ENCODE results near the gene EPS8L2. TPM values are rescaled to one million over a fixed set of nuclear protein-coding genes. Genes with fewer than 3 reads are reported as not detected.

The EPS8L2 gene
- total and polyA plus RNA-seq, 10 of the 15 experiments (the other 5 are each of a cell fraction or from before 2014, with no cell fraction given): 0.76 to 20.0 (median 9.7) TPM

DNA sequence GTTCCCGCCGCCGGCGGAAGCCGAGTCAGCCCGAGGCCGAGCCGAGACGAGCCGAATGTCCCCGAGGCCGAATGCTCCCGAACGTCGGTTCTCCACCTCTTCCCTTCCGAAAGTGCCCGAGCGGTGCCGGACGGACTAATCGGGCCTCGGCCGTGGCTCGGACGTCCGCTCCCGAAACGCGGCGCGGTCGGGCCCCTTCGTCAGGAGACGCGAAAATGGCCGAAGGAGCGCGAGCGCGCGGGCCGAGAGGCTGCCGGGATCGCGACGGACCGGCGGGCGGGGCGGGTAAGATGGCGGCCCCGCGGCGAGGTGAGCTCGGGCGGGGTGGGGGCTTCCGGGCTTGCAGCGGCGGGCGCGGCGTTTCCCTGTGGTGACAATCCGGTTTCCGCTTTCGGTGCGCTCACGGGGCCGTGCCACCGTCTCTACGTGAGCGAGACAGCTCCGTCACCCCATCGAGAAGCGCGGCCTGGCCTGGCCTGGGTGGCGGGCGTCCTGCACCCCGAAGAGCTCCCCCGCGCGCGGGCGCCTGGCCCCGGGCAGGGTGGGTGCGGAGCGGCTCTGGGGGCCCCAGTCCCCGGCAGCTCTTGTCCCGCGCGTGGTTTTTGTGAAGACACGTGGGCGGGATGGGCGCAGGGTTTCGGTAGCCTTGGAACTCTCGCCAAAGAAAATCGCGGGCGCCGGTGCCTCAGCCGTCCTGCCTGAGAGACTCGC lies 10.3 kb upstream of the EPS8L2 start, which contains the start of gene TMEM80 (continued):
- TF ChIP-seq TCF3 (IDR thresholded peaks at IDR 0.05; ENCODE audit: borderline replicate concordance, insufficient read depth, low read depth, low read length) (no peak), RB1 (IDR thresholded peaks at IDR 0.05; ENCODE audit: borderline replicate concordance) (peak; percentile 87; the same call in 1 of the 2 replicates), HSF1 (IDR thresholded peaks at IDR 0.05; ENCODE audit: low read depth, low read length) (no peak), MTA3 (IDR thresholded peaks at IDR 0.05; ENCODE audit: borderline replicate concordance, low read length) (no peak), LARP7 (IDR thresholded peaks at IDR 0.05) (peak; percentile 85), E2F4 (IDR thresholded peaks at IDR 0.05; ENCODE audit: low read depth, low read length) (no peak), RELA (IDR thresholded peaks at IDR 0.05; ENCODE audit: borderline replicate concordance, partially characterized antibody) (peak; percentile 66), ASH2L (IDR thresholded peaks at IDR 0.05; ENCODE audit: borderline replicate concordance, low read depth) (0 out of 2 replicates have a peak, but pooled peaks have one; percentile 25), SP1 (IDR thresholded peaks at IDR 0.05; ENCODE audit: low read depth, low read length) (no peak), DPF2 (IDR thresholded peaks at IDR 0.05) (peak; percentile 86), NFXL1 (IDR thresholded peaks at IDR 0.05; ENCODE audit: borderline replicate concordance) (no peak), E2F8 (IDR thresholded peaks at IDR 0.05; ENCODE audit: low read depth, partially characterized antibody) (no peak), IRF4 (IDR thresholded peaks at IDR 0.05; ENCODE audit: low read depth, low read length) (no peak), CHD2 (IDR thresholded peaks at IDR 0.05; ENCODE audit: borderline replicate concordance, low read depth, low read length) (no peak), MYC (IDR thresholded peaks at IDR 0.05; ENCODE audit: insufficient read depth, insufficient read length, insufficient replicate concordance, low read length, severe bottlenecking) (peak; percentile 59), ZBTB4 (CRISPR knock-in tag; IDR thresholded peaks at IDR 0.05) (no peak), CBFB (IDR thresholded peaks at IDR 0.05; ENCODE audit: low read depth) (no peak), RUNX3 (IDR thresholded peaks at IDR 0.05; ENCODE audit: low read length) (peak; percentile 36; the same call in 1 of the 2 replicates), FOS (IDR thresholded peaks at IDR 0.05; ENCODE audit: borderline replicate concordance, extremely low read depth, insufficient read length) (no peak)
- TF ChIP-seq, protein P1, sequence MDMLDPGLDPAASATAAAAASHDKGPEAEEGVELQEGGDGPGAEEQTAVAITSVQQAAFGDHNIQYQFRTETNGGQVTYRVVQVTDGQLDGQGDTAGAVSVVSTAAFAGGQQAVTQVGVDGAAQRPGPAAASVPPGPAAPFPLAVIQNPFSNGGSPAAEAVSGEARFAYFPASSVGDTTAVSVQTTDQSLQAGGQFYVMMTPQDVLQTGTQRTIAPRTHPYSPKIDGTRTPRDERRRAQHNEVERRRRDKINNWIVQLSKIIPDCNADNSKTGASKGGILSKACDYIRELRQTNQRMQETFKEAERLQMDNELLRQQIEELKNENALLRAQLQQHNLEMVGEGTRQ (IDR thresholded peaks at IDR 0.05; ENCODE audit: borderline replicate concordance, low read depth, low read length): no peak

Data from GM12878 (cell line).